Thymus (tissue), 2 donors: ENCODE results near the gene FUNDC2. TPM values are rescaled to one million over a fixed set of nuclear protein-coding genes. Genes with fewer than 3 reads are reported as not detected.

Experiments used
- polyA plus RNA-seq: library from polyadenylated mRNA; stranded (reverse); fragments of 200-250 nt; gene quantifications from one replicate; pipeline ENCODE4 v1.2.3, GENCODE V29; 2013
- total RNA-seq: library from RNA; stranded (reverse); fragments of 120-200 nt; gene quantifications from one replicate; pipeline ENCODE4 v1.2.4, GENCODE V29; 2013
- donor health status: healthy.

Gene FUNDC2
- total and polyA plus RNA-seq, 2 donors, result 107 to 122 TPM

Other genes with a start within 250 kb of the FUNDC2 start
- gene MPP1, start 221.4 kb upstream of the FUNDC2 start, total RNA-seq, result 81.4 TPM
- 70.0 TPM for gene MPP1, start 221.4 kb upstream of the FUNDC2 start, polyA plus RNA-seq
- not detected for gene SMIM9, start 192.2 kb upstream of the FUNDC2 start, total RNA-seq
- gene SMIM9, start 192.2 kb upstream of the FUNDC2 start, polyA plus RNA-seq, result 0.07 TPM
- gene F8A1, start 140.5 kb upstream of the FUNDC2 start, total RNA-seq, result 3.9 TPM
- gene F8A1, start 140.5 kb upstream of the FUNDC2 start, polyA plus RNA-seq, result 32.2 TPM
- gene F8, start 4.1 kb upstream of the FUNDC2 start, total RNA-seq, result 2.9 TPM
- gene F8, start 4.1 kb upstream of the FUNDC2 start, polyA plus RNA-seq, result 10.7 TPM
- gene CMC4, start 44.3 kb downstream of the FUNDC2 start, total RNA-seq, result 9.0 TPM
- 26.3 TPM for gene CMC4, start 44.3 kb downstream of the FUNDC2 start, polyA plus RNA-seq
- 12.6 TPM for gene MTCP1, start 44.3 kb downstream of the FUNDC2 start, total RNA-seq
- 50.8 TPM for gene MTCP1, start 44.3 kb downstream of the FUNDC2 start, polyA plus RNA-seq
- 11.8 TPM for gene BRCC3, start 44.7 kb downstream of the FUNDC2 start, total RNA-seq
- 13.5 TPM for gene BRCC3, start 44.7 kb downstream of the FUNDC2 start, polyA plus RNA-seq
- gene VBP1, start 189.6 kb downstream of the FUNDC2 start, total RNA-seq, result 82.3 TPM
- gene VBP1, start 189.6 kb downstream of the FUNDC2 start, polyA plus RNA-seq, result 61.1 TPM
- gene RAB39B, start 237.6 kb downstream of the FUNDC2 start, total RNA-seq, result 4.2 TPM
- gene RAB39B, start 237.6 kb downstream of the FUNDC2 start, polyA plus RNA-seq, result 8.1 TPM